ENCODE data around the gene CDC26. TPM values are rescaled to one million over a fixed set of nuclear protein-coding genes. Genes with fewer than 3 reads are reported as not detected.
"Not testable (repeated sequence)": the region's sequence is repeated elsewhere in the genome, so short reads cannot be mapped to it uniquely, and the experiment has no call there.

CDC26 gene
- total RNA-seq, 2 donors from 2014 or later: 18.4 to 18.6 TPM

- H3K36me3 ChIP-seq: no peaks in the 10 kb centered on the region
- no peaks in the 10 kb centered on the region for H3K9me3 ChIP-seq
- ATAC-seq (ENCODE audit: insufficient number of reproducible peaks, low FRiP score, low read depth) (no peak), DNase-seq (ENCODE audit: low spot score) (no peak)
- no peak for TF ChIP-seq CTCF (IDR thresholded peaks at IDR 0.05)
- H3K4me1 ChIP-seq (ENCODE audit: control insufficient read depth in 1 of 2, low read depth in 2 of 2): no peaks in the 10 kb centered on the region
- no peak overlapping the region for H3K27ac ChIP-seq
- H3K4me3 ChIP-seq: no peak overlapping the region
- no peaks in the 10 kb centered on the region for H3K27me3 ChIP-seq (replicated peaks; ENCODE audit: insufficient read depth)
These were observed 24.5 kb upstream of the CDC26 start for GRCh38 chr9:113299800-113300292.

GRCh38 chr9:113298924-113299770, 23.8 kb upstream of the CDC26 start:
- no peak overlapping the region for H3K27ac ChIP-seq

GRCh38 chr9:113298311-113298710, 22.9 kb upstream of the CDC26 start:
- ATAC-seq (ENCODE audit: insufficient number of reproducible peaks, low FRiP score, low read depth) (no peak), DNase-seq (ENCODE audit: low spot score) (no peak)
- Histone ChIP-seq H3K4me1 (ENCODE audit: control insufficient read depth in 1 of 2, low read depth in 2 of 2) (no peaks in the 10 kb centered on the region), H3K36me3 (no peaks in the 10 kb centered on the region), H3K9me3 (no peaks in the 10 kb centered on the region), H3K27me3 (replicated peaks; ENCODE audit: insufficient read depth) (no peaks in the 10 kb centered on the region), H3K4me3 (no peak overlapping the region), H3K27ac (no peak overlapping the region)
- no peak for TF ChIP-seq CTCF (IDR thresholded peaks at IDR 0.05)

More at GRCh38 chr9:113298924-113299770, 23.8 kb upstream of the CDC26 start:
- Histone ChIP-seq H3K4me3 (no peak overlapping the region), H3K36me3 (no peaks in the 10 kb centered on the region), H3K4me1 (ENCODE audit: control insufficient read depth in 1 of 2, low read depth in 2 of 2) (no peaks in the 10 kb centered on the region), H3K27me3 (replicated peaks; ENCODE audit: insufficient read depth) (no peaks in the 10 kb centered on the region), H3K9me3 (no peaks in the 10 kb centered on the region)
- TF ChIP-seq CTCF (IDR thresholded peaks at IDR 0.05): no peak
- DNase-seq (ENCODE audit: low spot score) (no peak), ATAC-seq (ENCODE audit: insufficient number of reproducible peaks, low FRiP score, low read depth) (no peak)

GRCh38 chr9:113296796-113297558, 21.6 kb upstream of the CDC26 start:
- Histone ChIP-seq H3K4me1 (ENCODE audit: control insufficient read depth in 1 of 2, low read depth in 2 of 2) (no peaks in the 10 kb centered on the region), H3K27me3 (replicated peaks; ENCODE audit: insufficient read depth) (no peaks in the 10 kb centered on the region), H3K9me3 (no peaks in the 10 kb centered on the region), H3K27ac (no peak overlapping the region), H3K4me3 (no peak overlapping the region), H3K36me3 (peaks cover 6% of the 10 kb centered on the region)
- no peak for DNase-seq (ENCODE audit: low spot score)
- no peak for TF ChIP-seq CTCF (IDR thresholded peaks at IDR 0.05)
- ATAC-seq (ENCODE audit: insufficient number of reproducible peaks, low FRiP score, low read depth): no peak

- DNase-seq (ENCODE audit: low spot score); H3K27ac ChIP-seq; H3K27me3 ChIP-seq (replicated peaks; ENCODE audit: insufficient read depth); ATAC-seq (ENCODE audit: insufficient number of reproducible peaks, low FRiP score, low read depth); H3K4me3 ChIP-seq; H3K4me1 ChIP-seq (ENCODE audit: control insufficient read depth in 1 of 2, low read depth in 2 of 2); H3K9me3 ChIP-seq: not testable (repeated sequence)
- H3K36me3 ChIP-seq: peaks cover 14% of the 10 kb centered on the region
These were observed 20.9 kb upstream of the CDC26 start for GRCh38 chr9:113296247-113296646.
